Osteoblast (primary cell): ENCODE results near the gene SLC19A1. TPM values are rescaled to one million over a fixed set of nuclear protein-coding genes. Genes with fewer than 3 reads are reported as not detected.

Experiments used
- DNase-seq: peaks from one replicate; pipeline ENCODE4 v3.0.0; 2011; ENCODE audit warnings: low spot score, mixed read lengths; ENCODE audit not compliant: insufficient read length; ENCODE audit errors: missing footprints
- H2AFZ ChIP-seq: 2 replicates; pipeline ENCODE4 v1.6.0; 2011; ENCODE audit warnings: mild to moderate bottlenecking, low read length
- H3K27ac ChIP-seq: 2 replicates; pipeline ENCODE4 v1.5.1; 2011; ENCODE audit warnings: mild to moderate bottlenecking, low read depth, low read length, moderate library complexity
- H3K27me3 ChIP-seq: 2 replicates; pipeline ENCODE4 v1.6.0; 2012; ENCODE audit warnings: mild to moderate bottlenecking, control low read depth, inconsistent platforms, low read length, moderate library complexity; ENCODE audit not compliant: insufficient read depth
- H3K36me3 ChIP-seq: 2 replicates; pipeline ENCODE4 v1.5.1; 2011; ENCODE audit warnings: mild to moderate bottlenecking, low read length, control low read depth, moderate library complexity; ENCODE audit not compliant: insufficient read depth
- H3K4me1 ChIP-seq: 2 replicates; pipeline ENCODE4 v1.5.1; 2011; ENCODE audit warnings: mild to moderate bottlenecking, low read length, control low read depth, moderate library complexity; ENCODE audit not compliant: insufficient read depth
- H3K4me2 ChIP-seq: 2 replicates; pipeline ENCODE4 v1.6.0; 2011; ENCODE audit warnings: mild to moderate bottlenecking, low read length; ENCODE audit not compliant: insufficient read depth
- H3K4me3 ChIP-seq: fragments of 200-600 bp; sonication (generic); 3 replicates; pipeline ENCODE4 v1.5.1; 2012; ENCODE audit warnings: mild to moderate bottlenecking, low read length, inconsistent platforms; ENCODE audit not compliant: insufficient read depth
- H3K79me2 ChIP-seq: 2 replicates; pipeline ENCODE4 v1.6.0; 2012; ENCODE audit warnings: mild to moderate bottlenecking, low read length, control low read depth, inconsistent platforms; ENCODE audit not compliant: insufficient read depth
- H3K9me3 ChIP-seq: 2 replicates; pipeline ENCODE4 v1.5.1; 2011; ENCODE audit warnings: low read depth, low read length, control low read depth
- H4K20me1 ChIP-seq: 2 replicates; pipeline ENCODE4 v1.6.0; 2012; ENCODE audit warnings: mild to moderate bottlenecking, low read length, control low read depth; ENCODE audit not compliant: insufficient read depth
- total RNA-seq: library from RNA; depleted of rRNA; stranded (reverse); fragments of >200 nt; gene quantifications from 2 replicates; pipeline ENCODE4 v1.2.3, GENCODE V29; 2012
- TF ChIP-seq, protein P1 (sequence below): IDR thresholded peaks from 2 replicates; pipeline ENCODE4 v1.5.1; 2011; ENCODE audit warnings: mild to moderate bottlenecking, low read depth, low read length, moderate library complexity; ENCODE audit errors: extremely low read depth

Gene SLC19A1
- total RNA-seq, 1 donor, result 2.9 TPM

DNA sequence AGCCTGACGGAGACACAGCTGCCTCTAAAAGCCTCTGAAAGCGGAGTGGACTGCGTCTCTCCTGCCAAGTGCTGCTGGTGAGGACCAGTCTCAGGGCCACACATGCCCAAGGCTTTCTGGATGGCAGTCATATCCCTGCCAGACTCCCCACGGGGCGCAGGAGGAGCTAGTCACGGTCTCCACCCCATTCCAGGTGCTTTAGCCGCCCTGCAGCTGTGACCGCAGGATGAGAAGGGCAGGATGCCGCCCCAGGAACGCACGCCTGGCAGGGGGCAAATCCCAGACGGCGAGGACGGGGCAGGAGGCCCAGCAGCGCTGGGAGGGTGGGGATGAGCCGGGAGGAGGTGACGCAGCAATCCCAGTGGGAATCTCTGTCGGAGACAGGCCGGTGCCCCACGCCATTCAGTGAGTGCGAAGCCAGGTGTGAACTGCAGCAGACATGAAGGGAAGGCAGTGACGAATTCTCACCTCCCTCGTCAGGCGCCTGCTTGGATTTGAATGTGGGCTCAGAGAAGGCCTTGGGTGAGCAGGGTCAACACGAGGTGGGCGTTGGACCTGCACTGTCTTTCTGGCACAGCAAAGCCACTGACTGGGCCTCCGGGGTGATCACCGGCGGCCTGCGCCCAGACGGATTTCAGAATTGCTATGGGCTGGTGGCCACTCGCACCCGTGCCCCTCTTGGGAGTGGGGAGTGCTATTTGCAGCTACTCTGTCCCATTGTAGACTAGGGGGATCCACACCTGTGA, 38.5 kb upstream of the SLC19A1 start:
- Histone ChIP-seq H3K4me3 (no peak overlapping the region), H3K27me3 (peaks cover 4% of the 10 kb centered on the region), H3K36me3 (no peaks in the 10 kb centered on the region), H3K79me2 (no peaks in the 10 kb centered on the region), H3K9me3 (no peaks in the 10 kb centered on the region), H3K27ac (no peak overlapping the region), H3K4me1 (no peaks in the 10 kb centered on the region), H2AFZ (no peak overlapping the region), H3K4me2 (no peak overlapping the region), H4K20me1 (no peaks in the 10 kb centered on the region)
- TF ChIP-seq, protein P1, sequence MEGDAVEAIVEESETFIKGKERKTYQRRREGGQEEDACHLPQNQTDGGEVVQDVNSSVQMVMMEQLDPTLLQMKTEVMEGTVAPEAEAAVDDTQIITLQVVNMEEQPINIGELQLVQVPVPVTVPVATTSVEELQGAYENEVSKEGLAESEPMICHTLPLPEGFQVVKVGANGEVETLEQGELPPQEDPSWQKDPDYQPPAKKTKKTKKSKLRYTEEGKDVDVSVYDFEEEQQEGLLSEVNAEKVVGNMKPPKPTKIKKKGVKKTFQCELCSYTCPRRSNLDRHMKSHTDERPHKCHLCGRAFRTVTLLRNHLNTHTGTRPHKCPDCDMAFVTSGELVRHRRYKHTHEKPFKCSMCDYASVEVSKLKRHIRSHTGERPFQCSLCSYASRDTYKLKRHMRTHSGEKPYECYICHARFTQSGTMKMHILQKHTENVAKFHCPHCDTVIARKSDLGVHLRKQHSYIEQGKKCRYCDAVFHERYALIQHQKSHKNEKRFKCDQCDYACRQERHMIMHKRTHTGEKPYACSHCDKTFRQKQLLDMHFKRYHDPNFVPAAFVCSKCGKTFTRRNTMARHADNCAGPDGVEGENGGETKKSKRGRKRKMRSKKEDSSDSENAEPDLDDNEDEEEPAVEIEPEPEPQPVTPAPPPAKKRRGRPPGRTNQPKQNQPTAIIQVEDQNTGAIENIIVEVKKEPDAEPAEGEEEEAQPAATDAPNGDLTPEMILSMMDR, result no peak
- no peak for DNase-seq

DNA sequence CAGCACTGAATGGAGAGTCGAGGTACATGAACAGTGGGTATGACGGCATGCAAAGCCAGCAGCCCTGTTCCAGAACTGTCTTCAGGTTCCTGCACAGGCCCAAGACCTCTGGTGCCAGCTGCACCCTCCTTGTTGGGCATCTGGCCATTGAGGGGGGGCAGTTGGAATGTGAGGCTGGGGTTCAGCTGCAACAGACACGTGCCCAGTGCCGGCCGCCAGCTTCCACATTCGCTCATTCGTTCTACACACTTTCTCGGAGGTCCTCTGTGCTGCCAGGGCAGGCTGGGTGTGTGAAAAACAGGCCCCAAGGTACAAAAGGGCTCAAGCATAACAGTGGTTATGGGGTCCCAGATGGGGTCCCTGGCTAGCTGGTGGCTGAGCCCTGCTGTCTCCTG, 37.9 kb upstream of the SLC19A1 start:
- TF ChIP-seq, protein P1, result no peak
- no peaks in the 10 kb centered on the region for H4K20me1 ChIP-seq
- H3K36me3 ChIP-seq, result no peaks in the 10 kb centered on the region
- no peak overlapping the region for H3K4me3 ChIP-seq
- peak; percentile 76 for DNase-seq
- no peaks in the 10 kb centered on the region for H3K4me1 ChIP-seq
- no peak overlapping the region for H3K4me2 ChIP-seq
- H3K27me3 ChIP-seq, result peaks cover 4% of the 10 kb centered on the region
- no peaks in the 10 kb centered on the region for H3K9me3 ChIP-seq
- H3K27ac ChIP-seq, result no peak overlapping the region
- no peak overlapping the region for H2AFZ ChIP-seq
- H3K79me2 ChIP-seq, result no peaks in the 10 kb centered on the region

DNA sequence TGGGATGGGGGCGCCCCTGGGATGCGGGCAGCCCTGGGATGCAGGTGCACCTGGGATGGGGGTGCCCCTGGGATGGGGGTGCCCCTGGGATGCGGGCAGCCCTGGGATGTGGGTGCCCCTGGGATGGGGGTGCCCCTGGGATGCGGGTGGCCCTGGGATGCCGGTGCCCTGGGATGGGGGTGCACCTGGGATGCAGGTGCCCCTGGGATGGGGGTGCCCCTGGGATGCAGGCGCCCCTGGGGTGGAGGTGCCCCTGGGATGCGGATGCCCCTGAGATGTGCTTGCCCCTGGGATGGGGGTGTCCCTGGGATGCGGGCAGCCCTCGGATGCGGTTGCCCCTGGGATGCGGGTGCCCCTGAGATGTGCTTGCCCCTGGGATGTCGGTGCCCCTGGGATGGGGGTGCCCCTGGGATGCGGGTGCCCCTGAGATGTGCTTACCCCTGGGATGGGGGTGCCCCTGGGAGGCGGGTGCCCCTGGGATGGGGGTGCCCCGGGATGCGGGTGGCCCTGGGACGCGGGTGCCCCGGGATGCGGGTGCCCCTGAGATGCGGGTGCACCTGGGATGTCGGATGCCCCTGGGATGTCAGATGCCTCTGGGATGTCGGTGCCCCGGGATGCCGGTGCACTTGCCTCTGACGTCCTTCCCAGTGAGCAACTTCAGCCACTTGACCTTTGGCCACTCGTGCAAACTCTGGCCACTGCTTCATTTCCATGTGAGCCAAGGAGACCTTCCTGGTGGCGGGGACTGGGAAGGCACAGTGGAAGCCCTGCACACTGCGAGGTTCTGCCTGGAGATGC, 37.3 kb upstream of the SLC19A1 start:
- TF ChIP-seq, protein P1, result no peak
- Histone ChIP-seq H3K9me3 (no peaks in the 10 kb centered on the region), H4K20me1 (no peaks in the 10 kb centered on the region), H3K4me1 (no peaks in the 10 kb centered on the region), H2AFZ (no peak overlapping the region), H3K4me3 (no peak overlapping the region), H3K79me2 (no peaks in the 10 kb centered on the region), H3K4me2 (no peak overlapping the region), H3K36me3 (no peaks in the 10 kb centered on the region), H3K27me3 (peaks cover 4% of the 10 kb centered on the region), H3K27ac (no peak overlapping the region)
- no peak for DNase-seq

DNA sequence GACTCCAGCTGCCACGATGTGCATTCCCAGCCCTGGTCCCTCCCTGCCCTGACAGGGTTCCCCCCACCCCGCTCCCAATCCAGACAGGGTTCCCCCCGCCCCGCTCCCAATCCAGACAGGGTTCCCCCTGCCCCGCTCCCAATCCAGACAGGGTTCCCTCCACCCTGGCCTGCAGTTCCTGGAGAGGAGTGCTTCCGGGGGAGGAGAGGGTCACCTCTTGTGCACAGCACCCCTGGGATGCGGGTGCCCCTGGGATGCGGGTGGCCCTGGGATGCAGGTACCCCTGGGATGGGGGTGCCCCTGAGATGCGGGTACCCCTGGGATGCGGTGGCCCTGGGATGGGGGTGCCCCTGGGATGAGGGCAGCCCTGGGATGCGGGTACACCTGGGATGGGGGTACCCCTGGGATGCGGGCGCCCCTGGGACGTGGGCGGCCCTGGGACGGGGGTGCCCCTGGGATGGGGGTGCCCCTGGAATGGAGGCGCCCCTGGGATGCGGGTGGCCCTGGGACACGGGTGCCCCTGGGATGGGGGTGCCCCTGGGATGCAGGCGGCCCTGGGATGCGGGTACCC, 36.7 kb upstream of the SLC19A1 start:
- no peak for DNase-seq
- Histone ChIP-seq H4K20me1 (no peaks in the 10 kb centered on the region), H3K79me2 (no peaks in the 10 kb centered on the region), H2AFZ (no peak overlapping the region), H3K36me3 (no peaks in the 10 kb centered on the region), H3K9me3 (no peaks in the 10 kb centered on the region), H3K27me3 (no peaks in the 10 kb centered on the region), H3K27ac (no peak overlapping the region), H3K4me2 (no peak overlapping the region), H3K4me1 (no peaks in the 10 kb centered on the region), H3K4me3 (no peak overlapping the region)
- TF ChIP-seq, protein P1, result no peak
